Neuronal stem cell (in vitro differentiated cells): ENCODE data around the gene ZNRF1.

Experiments used
- DNase-seq: peaks from one replicate; pipeline ENCODE4 v3.0.0-alpha.2; 2013; ENCODE audit warnings: low spot score
- H2AFZ ChIP-seq: one replicate; pipeline ENCODE4 v1.6.1; 2013; ENCODE audit warnings: mild to moderate bottlenecking, low read length, inconsistent platforms
- H2AK5ac ChIP-seq: 2 replicates; pipeline ENCODE4 v1.6.1; 2013; ENCODE audit warnings: low read depth, mild to moderate bottlenecking, inconsistent platforms, low read length, moderate library complexity, mixed read lengths
- H2BK120ac ChIP-seq: 2 replicates; pipeline ENCODE4 v1.6.1; 2013; ENCODE audit warnings: low read depth, mild to moderate bottlenecking, inconsistent platforms, low read length, moderate library complexity, mixed read lengths
- H2BK12ac ChIP-seq: one replicate; pipeline ENCODE4 v1.6.1; 2013; ENCODE audit warnings: low read length, inconsistent platforms
- H2BK15ac ChIP-seq: 2 replicates; pipeline ENCODE4 v1.6.1; 2013; ENCODE audit warnings: mild to moderate bottlenecking, low read length, inconsistent platforms, mixed read lengths
- H2BK5ac ChIP-seq: one replicate; pipeline ENCODE4 v1.6.1; 2013; ENCODE audit warnings: inconsistent platforms, mild to moderate bottlenecking, low read length, moderate library complexity
- H3K14ac ChIP-seq: one replicate; pipeline ENCODE4 v1.6.1; 2013; ENCODE audit warnings: low read length, inconsistent platforms
- H3K18ac ChIP-seq: 2 replicates; pipeline ENCODE4 v1.6.1; 2013; ENCODE audit warnings: low read length, inconsistent platforms
- H3K23ac ChIP-seq: 2 replicates; pipeline ENCODE4 v1.6.1; 2013; ENCODE audit warnings: low read depth, mild to moderate bottlenecking, mixed read lengths, low read length, inconsistent platforms; ENCODE audit not compliant: poor library complexity
- H3K27ac ChIP-seq: replicated peaks from 3 replicates; pipeline ENCODE4 v1.5.1; 2013; ENCODE audit warnings: low read length, inconsistent platforms
- H3K27me3 ChIP-seq, 3 experiments: 2 replicates each; pipeline ENCODE4 v1.6.1; 2013; ENCODE audit warnings: low read length in 3 of 3, mild to moderate bottlenecking in 2 of 3, inconsistent platforms in 1 of 3, low read depth in 1 of 3, mixed read lengths in 1 of 3, moderate library complexity in 1 of 3; ENCODE audit not compliant: control insufficient read depth in 3 of 3, insufficient read depth in 3 of 3
- H3K36me3 ChIP-seq, 2 donors: replicated peaks in 1 of 2; 2 replicates each; pipeline ENCODE4 v1.6.1; 2013; ENCODE audit warnings: low read length in 2 of 2; ENCODE audit not compliant: control insufficient read depth in 2 of 2, insufficient read depth in 2 of 2
- H3K4ac ChIP-seq: 2 replicates; pipeline ENCODE4 v1.6.1; 2013; ENCODE audit warnings: inconsistent platforms, mild to moderate bottlenecking, low read length, moderate library complexity
- H3K4me1 ChIP-seq, 2 donors: 1 replicate in 1 of 2; 2 replicates in 1 of 2; pipeline ENCODE4 v1.6.1; 2013; ENCODE audit warnings: low read length in 2 of 2, low read depth in 1 of 2; ENCODE audit not compliant: control insufficient read depth in 2 of 2, insufficient read depth in 1 of 2
- H3K4me2 ChIP-seq: one replicate; pipeline ENCODE4 v1.6.1; 2013; ENCODE audit warnings: mild to moderate bottlenecking, low read length, inconsistent platforms; ENCODE audit not compliant: insufficient read depth, poor library complexity, severe bottlenecking
- H3K4me3 ChIP-seq, 2 donors: 2 replicates each; pipeline ENCODE4 v1.5.1; 2013; ENCODE audit warnings: low read length in 2 of 2, mild to moderate bottlenecking in 2 of 2, inconsistent platforms in 1 of 2, moderate library complexity in 1 of 2
- H3K79me1 ChIP-seq: one replicate; pipeline ENCODE4 v1.6.1; 2013; ENCODE audit warnings: low read depth, mild to moderate bottlenecking, inconsistent platforms, low read length, moderate library complexity
- H3K9ac ChIP-seq: one replicate; pipeline ENCODE4 v1.6.1; 2013; ENCODE audit warnings: mild to moderate bottlenecking, low read depth, low read length, inconsistent platforms; ENCODE audit not compliant: poor library complexity
- H3K9me3 ChIP-seq, 2 donors: replicated peaks in 1 of 2; 2 replicates each; pipeline versions ENCODE3 to v1.6.1; 2013; ENCODE audit warnings: low read length in 2 of 2, mild to moderate bottlenecking in 2 of 2, inconsistent platforms in 1 of 2, low read depth in 1 of 2, mixed read lengths in 1 of 2, moderate library complexity in 1 of 2; ENCODE audit not compliant: control insufficient read depth in 2 of 2, insufficient read depth in 1 of 2
- H4K8ac ChIP-seq: one replicate; pipeline ENCODE4 v1.6.1; 2013; ENCODE audit warnings: low read depth, mild to moderate bottlenecking, inconsistent platforms, low read length, moderate library complexity
- H4K91ac ChIP-seq: one replicate; pipeline ENCODE4 v1.6.1; 2013; ENCODE audit warnings: low read length, low read depth, mild to moderate bottlenecking, inconsistent platforms; ENCODE audit not compliant: poor library complexity
- WGBS, 2 donors: extraction: QIAGEN DNeasy Blood & Tissue Kit; methylation state at CpG; one replicate each; pipeline ENCODE4 v1.1.7; 2013; ENCODE audit warnings: missing lambda C conversion rate in 2 of 2, mixed read lengths in 1 of 2; ENCODE audit not compliant: insufficient read length in 2 of 2, insufficient replicate concordance in 1 of 2; ENCODE audit errors: extremely low coverage in 2 of 2; 5-methylcytosine and 5-hydroxymethylcytosine counted together

Gene ZNRF1

GRCh38 chr16:75073545-75074303 is 74.9 kb downstream of the ZNRF1 start:
- peak overlapping the region; percentile 87 for H3K23ac ChIP-seq
- peaks cover 6% of the 10 kb centered on the region for H3K79me1 ChIP-seq
- H2AK5ac ChIP-seq, result no peak overlapping the region
- H3K9ac ChIP-seq, result no peak overlapping the region
- no peak overlapping the region for H4K91ac ChIP-seq
- H3K27me3 ChIP-seq, result no peaks in the 10 kb centered on the region
- peak overlapping the region; percentile 73 for H3K14ac ChIP-seq
- H3K27ac ChIP-seq, result no peak overlapping the region
- no peak overlapping the region for H3K4me2 ChIP-seq
- H4K8ac ChIP-seq, result peak overlapping the region; percentile 56
- no peak overlapping the region for H2BK12ac ChIP-seq
- DNase-seq, result no peak
- no peak overlapping the region for H2BK120ac ChIP-seq
- peaks cover 0 to 7% of the 10 kb centered on the region in 2 donors for H3K9me3 ChIP-seq
- peaks cover 0 to 6% of the 10 kb centered on the region in 2 donors for H3K4me1 ChIP-seq
- H2AFZ ChIP-seq, result no peak overlapping the region
- no peak overlapping the region for H3K4me3 ChIP-seq
- no peak overlapping the region for H2BK15ac ChIP-seq
- peak overlapping the region; percentile 76 for H3K18ac ChIP-seq
- H3K36me3 ChIP-seq, result no peaks in the 10 kb centered on the region
- H2BK5ac ChIP-seq, result no peak overlapping the region
- WGBS, 2 donors, result no CpG with 5 or more reads among the region's 20 CpGs
- no peak overlapping the region for H3K4ac ChIP-seq

- H3K9ac ChIP-seq, result no peak overlapping the region
- peaks cover 0 to 6% of the 10 kb centered on the region in 2 donors for H3K4me1 ChIP-seq
- no peak overlapping the region for H2BK5ac ChIP-seq
- no peak overlapping the region for H2AFZ ChIP-seq
- no peak overlapping the region for H2BK120ac ChIP-seq
- H2BK12ac ChIP-seq, result no peak overlapping the region
- H3K4ac ChIP-seq, result no peak overlapping the region
- no peak overlapping the region for H2AK5ac ChIP-seq
- H3K9me3 ChIP-seq, result peaks cover 0 to 7% of the 10 kb centered on the region in 2 donors
- no peak for DNase-seq
- peak overlapping the region; percentile 76 for H3K18ac ChIP-seq
- no CpG with 5 or more reads among the region's 4 CpGs for WGBS, 2 donors
- no peak overlapping the region for H2BK15ac ChIP-seq
- H3K36me3 ChIP-seq, result no peaks in the 10 kb centered on the region
- peak overlapping the region; percentile 73 for H3K14ac ChIP-seq
- no peak overlapping the region for H3K4me2 ChIP-seq
- peaks cover 6% of the 10 kb centered on the region for H3K79me1 ChIP-seq
- H3K4me3 ChIP-seq, result no peak overlapping the region
- H3K23ac ChIP-seq, result peak overlapping the region; percentile 87
- H4K8ac ChIP-seq, result peak overlapping the region; percentile 56
- no peaks in the 10 kb centered on the region for H3K27me3 ChIP-seq
- H3K27ac ChIP-seq, result no peak overlapping the region
- no peak overlapping the region for H4K91ac ChIP-seq
Measured at GRCh38 chr16:75074304-75074793, 75.5 kb downstream of the ZNRF1 start.

GRCh38 chr16:75074920-75075687 is 76.3 kb downstream of the ZNRF1 start:
- Histone ChIP-seq H2BK12ac (no peak overlapping the region), H3K9me3 (peaks cover 0 to 7% of the 10 kb centered on the region in 2 donors), H3K79me1 (peaks cover 6% of the 10 kb centered on the region), H3K4ac (no peak overlapping the region), H2BK120ac (no peak overlapping the region), H3K4me2 (no peak overlapping the region), H4K91ac (no peak overlapping the region), H3K14ac (no peak overlapping the region), H3K27ac (no peak overlapping the region), H4K8ac (peak overlapping the region; percentile 19), H2BK5ac (no peak overlapping the region), H2BK15ac (no peak overlapping the region), H2AK5ac (no peak overlapping the region), H3K9ac (no peak overlapping the region), H2AFZ (no peak overlapping the region), H3K4me1 (peaks cover 0 to 6% of the 10 kb centered on the region in 2 donors), H3K4me3 (peak overlapping the region in 1 of 2 donors; percentile 26), H3K27me3 (no peaks in the 10 kb centered on the region), H3K36me3 (no peaks in the 10 kb centered on the region), H3K18ac (peak overlapping the region; percentile 72), H3K23ac (peak overlapping the region; percentile 12)
- no peak for DNase-seq
- no CpG with 5 or more reads among the region's 12 CpGs for WGBS, 2 donors

GRCh38 chr16:75075688-75076268 is 77.0 kb downstream of the ZNRF1 start:
- H4K8ac ChIP-seq, result no peak overlapping the region
- peaks cover 0 to 7% of the 10 kb centered on the region in 2 donors for H3K9me3 ChIP-seq
- H2BK120ac ChIP-seq, result no peak overlapping the region

More at GRCh38 chr16:75075688-75076268, 77.0 kb downstream of the ZNRF1 start:
- peaks cover 6% of the 10 kb centered on the region for H3K79me1 ChIP-seq
- no peak overlapping the region for H3K18ac ChIP-seq
- DNase-seq, result no peak
- WGBS, 2 donors, result no CpG with 5 or more reads among the region's 3 CpGs
- H3K4me3 ChIP-seq, result no peak overlapping the region
- no peaks in the 10 kb centered on the region for H3K27me3 ChIP-seq
- no peak overlapping the region for H2AFZ ChIP-seq
- no peak overlapping the region for H3K9ac ChIP-seq
- peaks cover 0 to 6% of the 10 kb centered on the region in 2 donors for H3K4me1 ChIP-seq
- H3K36me3 ChIP-seq, result no peaks in the 10 kb centered on the region
- H3K4me2 ChIP-seq, result no peak overlapping the region
- H3K27ac ChIP-seq, result no peak overlapping the region
- no peak overlapping the region for H3K14ac ChIP-seq
- H3K4ac ChIP-seq, result no peak overlapping the region
- no peak overlapping the region for H3K23ac ChIP-seq
- no peak overlapping the region for H2AK5ac ChIP-seq
- no peak overlapping the region for H2BK12ac ChIP-seq
- no peak overlapping the region for H2BK5ac ChIP-seq
- H4K91ac ChIP-seq, result no peak overlapping the region
- no peak overlapping the region for H2BK15ac ChIP-seq
